ENCODE measurements around the gene NAIF1. TPM values are rescaled to one million over a fixed set of nuclear protein-coding genes. Genes with fewer than 3 reads are reported as not detected.
A peak's percentile ranks its signal among the peaks of the same experiment; 100 is the strongest.

The NAIF1 gene
- total RNA-seq, 1 experiment from 2014 or later: 14.6 TPM

DNA sequence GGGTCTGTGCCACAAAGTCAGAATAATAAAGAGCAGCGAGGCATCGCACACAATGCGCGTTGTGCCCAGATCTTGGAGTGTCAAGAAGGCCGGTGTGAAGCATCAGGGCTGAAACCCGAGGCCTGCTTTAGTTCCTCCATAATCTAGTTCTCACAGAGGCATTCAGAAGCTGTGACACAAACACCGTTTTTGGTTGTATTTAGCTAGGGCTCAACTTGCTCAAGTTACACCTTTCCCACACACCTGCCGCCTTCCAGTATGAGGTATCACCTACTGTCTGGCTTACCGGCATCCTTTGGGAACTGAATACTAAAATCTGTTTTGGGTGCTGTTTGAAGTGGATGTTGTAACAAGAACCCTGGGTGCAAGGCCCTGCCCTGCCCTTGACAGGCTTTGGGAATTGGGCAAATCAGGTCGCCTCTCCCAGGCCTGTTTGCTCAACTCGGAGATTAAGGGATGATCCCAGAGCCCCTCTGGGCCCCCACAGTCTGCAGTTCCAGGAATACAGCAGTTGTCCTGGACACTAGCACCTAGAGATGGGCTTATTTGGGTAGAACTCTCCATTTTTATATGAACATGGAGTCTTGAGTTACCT, 27.9 kb upstream of the NAIF1 start:
- in situ Hi-C loops (cut with HindIII; ENCODE audit: low pct_unique_long_range_greater_than_20kb, low sequenced_read_pairs) (loop anchor here (25.0 kb wide), 1 partner anchor 158 kb away; the partner anchor contains the start of genes DPM2 and PIP5KL1), intact Hi-C loops (cut with micrococcal nuclease; ENCODE audit: unreplicated experiment) (no loop called here)
- Histone ChIP-seq H3K27me3 (ENCODE audit: control insufficient read depth, insufficient read depth, low read length) (no peaks in the 10 kb centered on the region), H3K4me1 (ENCODE audit: control insufficient read depth, insufficient read depth, low read length) (peaks cover 20% of the 10 kb centered on the region), H3K4me3 (ENCODE audit: low read depth in 2 of 2, low read length in 2 of 2) (no peak overlapping the region), H3K9me3 (ENCODE audit: control insufficient read depth, insufficient read depth, low read depth, low read length) (no peaks in the 10 kb centered on the region), H3K27ac (ENCODE audit: low read length) (no peak overlapping the region), H3K36me3 (ENCODE audit: control insufficient read depth, insufficient read depth, low read length) (no peaks in the 10 kb centered on the region)
- TF ChIP-seq, protein P1, sequence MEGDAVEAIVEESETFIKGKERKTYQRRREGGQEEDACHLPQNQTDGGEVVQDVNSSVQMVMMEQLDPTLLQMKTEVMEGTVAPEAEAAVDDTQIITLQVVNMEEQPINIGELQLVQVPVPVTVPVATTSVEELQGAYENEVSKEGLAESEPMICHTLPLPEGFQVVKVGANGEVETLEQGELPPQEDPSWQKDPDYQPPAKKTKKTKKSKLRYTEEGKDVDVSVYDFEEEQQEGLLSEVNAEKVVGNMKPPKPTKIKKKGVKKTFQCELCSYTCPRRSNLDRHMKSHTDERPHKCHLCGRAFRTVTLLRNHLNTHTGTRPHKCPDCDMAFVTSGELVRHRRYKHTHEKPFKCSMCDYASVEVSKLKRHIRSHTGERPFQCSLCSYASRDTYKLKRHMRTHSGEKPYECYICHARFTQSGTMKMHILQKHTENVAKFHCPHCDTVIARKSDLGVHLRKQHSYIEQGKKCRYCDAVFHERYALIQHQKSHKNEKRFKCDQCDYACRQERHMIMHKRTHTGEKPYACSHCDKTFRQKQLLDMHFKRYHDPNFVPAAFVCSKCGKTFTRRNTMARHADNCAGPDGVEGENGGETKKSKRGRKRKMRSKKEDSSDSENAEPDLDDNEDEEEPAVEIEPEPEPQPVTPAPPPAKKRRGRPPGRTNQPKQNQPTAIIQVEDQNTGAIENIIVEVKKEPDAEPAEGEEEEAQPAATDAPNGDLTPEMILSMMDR (IDR thresholded peaks at IDR 0.05): no peak
- TF ChIP-seq POLR2AphosphoS5 (IDR thresholded peaks at IDR 0.05; ENCODE audit: low read depth, low read length) (no peak), SIN3A (IDR thresholded peaks at IDR 0.05; ENCODE audit: borderline replicate concordance, insufficient read depth, low read depth, low read length) (no peak), REST (IDR thresholded peaks at IDR 0.05; ENCODE audit: insufficient read depth in 1 of 2, low read depth in 2 of 2, low read length in 1 of 2) (no peak), TCF7L2 (IDR thresholded peaks at IDR 0.05; ENCODE audit: low read depth, low read length) (no peak)
- ChIA-PET POLR2A (no interaction called here), CTCF (no interaction called here)
- DNase-seq (ENCODE audit: low read depth, low spot score): no peak
- no peak for ATAC-seq
- BruUV-seq (replicated peaks): no TSS peak

DNA sequence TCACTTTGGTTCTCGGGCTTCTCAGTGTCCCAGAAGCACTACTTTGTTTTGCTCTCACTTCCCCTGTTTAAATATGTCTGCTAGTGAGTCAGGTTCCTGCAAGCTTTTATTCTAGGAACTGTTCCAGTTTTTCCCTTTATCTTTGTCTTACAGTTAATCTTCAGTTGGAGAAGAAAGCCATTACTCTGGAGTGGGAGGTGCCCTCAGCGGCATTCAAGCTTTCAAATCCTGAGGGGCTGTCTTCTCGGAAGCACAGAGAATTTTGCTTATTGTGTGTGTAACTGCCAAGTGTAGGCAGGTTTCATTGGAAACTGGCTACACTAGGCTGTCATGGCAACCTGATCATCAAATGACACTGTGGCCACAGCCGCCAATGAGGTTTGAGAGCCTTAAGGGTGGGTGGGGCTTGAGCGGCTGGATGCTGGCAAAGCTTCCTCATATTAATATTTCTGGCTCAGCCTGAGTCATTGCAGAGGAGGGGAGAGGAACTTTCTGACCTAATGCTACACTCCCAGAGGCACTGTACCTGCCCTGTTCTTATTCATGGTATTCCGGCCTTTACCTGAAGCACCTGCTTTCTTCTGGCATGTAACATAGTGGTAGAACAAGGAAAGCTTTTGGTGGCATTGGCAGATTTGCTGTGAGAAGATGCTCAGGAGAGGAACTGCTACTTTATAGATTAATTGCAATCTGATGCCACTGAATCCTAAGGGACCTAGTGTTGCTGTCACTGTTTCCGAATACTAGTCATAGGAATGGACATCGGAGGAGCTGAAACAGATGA, 27.2 kb upstream of the NAIF1 start:
- ChIA-PET CTCF (no interaction called here), POLR2A (interaction anchor here (0.6 kb wide), 1 partner anchor 14 kb away, joined by 4 read pairs; no protein-coding TSS in a partner anchor)
- no TSS peak for BruUV-seq (replicated peaks)
- H3K27me3 ChIP-seq (ENCODE audit: control insufficient read depth, insufficient read depth, low read length): no peaks in the 10 kb centered on the region
- peaks cover 20% of the 10 kb centered on the region for H3K4me1 ChIP-seq (ENCODE audit: control insufficient read depth, insufficient read depth, low read length)
- DNase-seq (ENCODE audit: low read depth, low spot score): peak; percentile 46
- H3K9me3 ChIP-seq (ENCODE audit: control insufficient read depth, insufficient read depth, low read depth, low read length): no peaks in the 10 kb centered on the region
- in situ Hi-C loops (cut with HindIII; ENCODE audit: low pct_unique_long_range_greater_than_20kb, low sequenced_read_pairs): loop anchor here (25.0 kb wide), 1 partner anchor 157 kb away; the partner anchor contains the start of genes DPM2 and PIP5KL1
- H3K36me3 ChIP-seq (ENCODE audit: control insufficient read depth, insufficient read depth, low read length): no peaks in the 10 kb centered on the region
- TF ChIP-seq SIN3A (IDR thresholded peaks at IDR 0.05; ENCODE audit: borderline replicate concordance, insufficient read depth, low read depth, low read length): no peak
- TF ChIP-seq REST (IDR thresholded peaks at IDR 0.05; ENCODE audit: insufficient read depth in 1 of 2, low read depth in 2 of 2, low read length in 1 of 2): no peak
- TF ChIP-seq POLR2AphosphoS5 (IDR thresholded peaks at IDR 0.05; ENCODE audit: low read depth, low read length): no peak
- TF ChIP-seq TCF7L2 (IDR thresholded peaks at IDR 0.05; ENCODE audit: low read depth, low read length): no peak
- no peak overlapping the region for H3K4me3 ChIP-seq (ENCODE audit: low read depth in 2 of 2, low read length in 2 of 2)
- intact Hi-C loops (cut with micrococcal nuclease; ENCODE audit: unreplicated experiment): no loop called here
- ATAC-seq: peak; percentile 89
- no peak overlapping the region for H3K27ac ChIP-seq (ENCODE audit: low read length)
